ENCODE data around the gene PTPN22. TPM values are rescaled to one million over a fixed set of nuclear protein-coding genes. Genes with fewer than 3 reads are reported as not detected.
"Not testable (repeated sequence)": the region's sequence is repeated elsewhere in the genome, so short reads cannot be mapped to it uniquely, and the experiment has no call there.

PTPN22 gene
- total RNA-seq, 1 donor from 2014 or later, result 14.1 TPM

GRCh38 chr1:113856401-113856790 is 15.1 kb downstream of the PTPN22 start:
- ATAC-seq, result no peak
- H3K9me3 ChIP-seq, result no peaks in the 10 kb centered on the region
- no peak for TF ChIP-seq CTCF (IDR thresholded peaks at IDR 0.05)
- intact Hi-C loops (cut with DNase I), result no loop called here
- peaks cover 17% of the 10 kb centered on the region for H3K4me1 ChIP-seq
- no peaks in the 10 kb centered on the region for H3K36me3 ChIP-seq
- DNase-seq, result no peak
- H3K27me3 ChIP-seq (ENCODE audit: low read depth), result no peaks in the 10 kb centered on the region
- H3K4me3 ChIP-seq, result no peak overlapping the region
- no peak overlapping the region for H3K27ac ChIP-seq

- Histone ChIP-seq H3K27ac (no peak overlapping the region), H3K27me3 (ENCODE audit: low read depth) (no peaks in the 10 kb centered on the region), H3K9me3 (no peaks in the 10 kb centered on the region), H3K4me3 (no peak overlapping the region), H3K4me1 (peaks cover 11% of the 10 kb centered on the region), H3K36me3 (no peaks in the 10 kb centered on the region)
- intact Hi-C loops (cut with DNase I), result no loop called here
- ATAC-seq (no peak), DNase-seq (no peak)
- no peak for TF ChIP-seq CTCF (IDR thresholded peaks at IDR 0.05)
Observed at GRCh38 chr1:113855630-113856400, 15.7 kb downstream of the PTPN22 start.

GRCh38 chr1:113854234-113854633 is 17.3 kb downstream of the PTPN22 start:
- Histone ChIP-seq H3K27ac (no peak overlapping the region), H3K4me1 (peaks cover 3% of the 10 kb centered on the region)
- no peak for DNase-seq

GRCh38 chr1:113852694-113853093 is 18.8 kb downstream of the PTPN22 start:
- H3K27ac ChIP-seq; H3K36me3 ChIP-seq; H3K27me3 ChIP-seq (ENCODE audit: low read depth); intact Hi-C loops (cut with DNase I); H3K4me1 ChIP-seq; H3K4me3 ChIP-seq; ATAC-seq; H3K9me3 ChIP-seq; DNase-seq: not testable (repeated sequence)

More at GRCh38 chr1:113854234-113854633, 17.3 kb downstream of the PTPN22 start:
- TF ChIP-seq CTCF (IDR thresholded peaks at IDR 0.05), result no peak
- no peak for ATAC-seq
- intact Hi-C loops (cut with DNase I), result no loop called here
- Histone ChIP-seq H3K4me3 (no peak overlapping the region), H3K36me3 (no peaks in the 10 kb centered on the region), H3K9me3 (no peaks in the 10 kb centered on the region), H3K27me3 (ENCODE audit: low read depth) (no peaks in the 10 kb centered on the region)

GRCh38 chr1:113850127-113850796 is 21.2 kb downstream of the PTPN22 start:
- ATAC-seq (no peak), DNase-seq (no peak)
- Histone ChIP-seq H3K9me3 (no peaks in the 10 kb centered on the region), H3K4me3 (no peak overlapping the region), H3K27me3 (ENCODE audit: low read depth) (no peaks in the 10 kb centered on the region), H3K4me1 (no peaks in the 10 kb centered on the region), H3K27ac (no peak overlapping the region), H3K36me3 (peaks cover 3% of the 10 kb centered on the region)
- TF ChIP-seq CTCF (IDR thresholded peaks at IDR 0.05), result no peak
- intact Hi-C loops (cut with DNase I), result no loop called here

GRCh38 chr1:113849072-113849471 is 22.4 kb downstream of the PTPN22 start:
- Histone ChIP-seq H3K4me1 (no peaks in the 10 kb centered on the region), H3K4me3 (no peak overlapping the region), H3K27me3 (ENCODE audit: low read depth) (no peaks in the 10 kb centered on the region), H3K9me3 (no peaks in the 10 kb centered on the region), H3K27ac (no peak overlapping the region), H3K36me3 (peaks cover 3% of the 10 kb centered on the region)
- DNase-seq, result no peak
- no peak for TF ChIP-seq CTCF (IDR thresholded peaks at IDR 0.05)
- ATAC-seq, result no peak
- intact Hi-C loops (cut with DNase I), result no loop called here

All from lower lobe of right lung (tissue), 2 donors.